Ramos (cell line): ENCODE data around the gene FRZB.
"Not testable (repeated sequence)": the region's sequence is repeated elsewhere in the genome, so short reads cannot be mapped to it uniquely, and the experiment has no call there.

Source experiments
- in situ Hi-C: fragments of 300-500 bp; cut with MboI; formaldehyde crosslinking; loops from one replicate; pipeline ENCODE4 v1.14.3; 2022; ENCODE audit warnings: low sequenced_read_pairs; ENCODE audit not compliant: unreplicated experiment

FRZB gene

GRCh38 chr2:182891611-182892010 lies 25.2 kb upstream of the FRZB start:
- in situ Hi-C loops = no loop called here

GRCh38 chr2:182890773-182891378 lies 24.4 kb upstream of the FRZB start:
- in situ Hi-C loops = no loop called here

GRCh38 chr2:182890305-182890704 lies 23.9 kb upstream of the FRZB start:
- in situ Hi-C loops = no loop called here

- in situ Hi-C loops = no loop called here
These were observed 21.4 kb upstream of the FRZB start for GRCh38 chr2:182887753-182888415.

GRCh38 chr2:182887093-182887492 lies 20.7 kb upstream of the FRZB start:
- in situ Hi-C loops = no loop called here

GRCh38 chr2:182885771-182886170 lies 19.3 kb upstream of the FRZB start:
- in situ Hi-C loops = no loop called here

GRCh38 chr2:182883451-182883850 lies 17.0 kb upstream of the FRZB start:
- in situ Hi-C loops = no loop called here

GRCh38 chr2:182880100-182880499 lies 13.7 kb upstream of the FRZB start:
- in situ Hi-C loops = not testable (repeated sequence)

- in situ Hi-C loops = not testable (repeated sequence)
These were observed 10.2 kb upstream of the FRZB start for GRCh38 chr2:182876653-182877052.

GRCh38 chr2:182870227-182870626 lies 3.8 kb upstream of the FRZB start:
- in situ Hi-C loops = no loop called here

GRCh38 chr2:182868054-182868796 lies 1.8 kb upstream of the FRZB start:
- in situ Hi-C loops = no loop called here

- in situ Hi-C loops = no loop called here
These were observed 1.1 kb upstream of the FRZB start for GRCh38 chr2:182867426-182868053.

GRCh38 chr2:182866095-182866460 lies 359 bp downstream of the FRZB start:
- in situ Hi-C loops = no loop called here

- in situ Hi-C loops = no loop called here
These were observed 1.4 kb downstream of the FRZB start for GRCh38 chr2:182864949-182865570.

GRCh38 chr2:182863642-182864041 lies 2.8 kb downstream of the FRZB start:
- in situ Hi-C loops = no loop called here

- in situ Hi-C loops = no loop called here
These were observed 4.3 kb downstream of the FRZB start for GRCh38 chr2:182862091-182862490.

GRCh38 chr2:182860858-182861257 lies 5.6 kb downstream of the FRZB start:
- in situ Hi-C loops = no loop called here

- in situ Hi-C loops = no loop called here
These were observed 7.8 kb downstream of the FRZB start for GRCh38 chr2:182858671-182859070.

- in situ Hi-C loops = no loop called here
These were observed 11.1 kb downstream of the FRZB start for GRCh38 chr2:182855376-182855775.

GRCh38 chr2:182854375-182855105 lies 11.9 kb downstream of the FRZB start:
- in situ Hi-C loops = no loop called here
